HepG2 (cell line): ENCODE data around the gene KLHL18. TPM values are rescaled to one million over a fixed set of nuclear protein-coding genes. Genes with fewer than 3 reads are reported as not detected.
A peak's percentile ranks its signal among the peaks of the same experiment; 100 is the strongest.

Source experiments
- CTCF ChIP-seq: sonication (generic); formaldehyde crosslinking; IDR thresholded peaks from 2 replicates; pipeline ENCODE4 v1.5.0; 2020; ENCODE audit warnings: mild to moderate bottlenecking, missing genetic modification reagents, moderate library complexity
- GABPA ChIP-seq, 2 experiments: IDR thresholded peaks; 2 replicates each; pipeline ENCODE4 v1.6.1; 2011 to 2016; ENCODE audit warnings: low read depth in 2 of 2, low read length in 1 of 2, missing biosample characterization in 1 of 2, missing genetic modification characterization in 1 of 2
- GABPB1 ChIP-seq: IDR thresholded peaks from 2 replicates; pipeline ENCODE4 v1.6.1; 2016; ENCODE audit warnings: mild to moderate bottlenecking, missing genetic modification reagents, moderate library complexity, missing compliant biosample characterization
- GMEB1 ChIP-seq: sonication (generic); formaldehyde crosslinking; IDR thresholded peaks from 2 replicates; pipeline ENCODE4 v1.5.1; 2020; ENCODE audit warnings: missing genetic modification reagents, mild to moderate bottlenecking, borderline replicate concordance
- KAT7 ChIP-seq: IDR thresholded peaks from 2 replicates; pipeline ENCODE4 v1.6.1; 2018; ENCODE audit warnings: borderline replicate concordance, missing compliant biosample characterization
- KLF16 ChIP-seq, 2 experiments: sonication (generic) in 1 of 2; formaldehyde crosslinking in 1 of 2; IDR thresholded peaks; 2 replicates each; pipeline versions ENCODE4 v1.6.1 to v1.8.0; 2016 to 2023; ENCODE audit warnings: missing genetic modification reagents in 2 of 2, missing compliant biosample characterization in 1 of 2
- LCORL ChIP-seq, 2 experiments: fragments of 450-650 bp in 1 of 2; sonication (generic) in 1 of 2; formaldehyde crosslinking in 1 of 2; IDR thresholded peaks; 2 replicates each; pipeline versions ENCODE4 v1.5.0 to v1.6.1; 2017 to 2020; ENCODE audit warnings: antibody characterized with exemption in 1 of 2, missing genetic modification reagents in 1 of 2
- MAFK ChIP-seq, 2 experiments: IDR thresholded peaks in 1 of 2; conservative IDR thresholded peaks in 1 of 2; 2 replicates each; pipeline ENCODE4 v1.6.1; 2011; ENCODE audit warnings: improper control_type of control experiment in 2 of 2, low read length in 2 of 2
- MED1 ChIP-seq: sonication (generic); formaldehyde crosslinking; IDR thresholded peaks from 2 replicates; pipeline ENCODE4 v1.4.0; 2020; ENCODE audit warnings: missing genetic modification reagents
- NFYB ChIP-seq: sonication (generic); formaldehyde crosslinking; IDR thresholded peaks from 2 replicates; pipeline ENCODE4 v1.4.0; 2020; ENCODE audit warnings: missing genetic modification reagents
- PRMT3 ChIP-seq: sonication (generic); formaldehyde crosslinking; IDR thresholded peaks from 2 replicates; pipeline ENCODE4 v1.8.1; 2022; ENCODE audit warnings: low read depth, mild to moderate bottlenecking, moderate library complexity, missing genetic modification reagents, borderline replicate concordance
- SRY ChIP-seq: sonication (generic); formaldehyde crosslinking; IDR thresholded peaks from 2 replicates; pipeline ENCODE4 v1.8.0; 2022; ENCODE audit warnings: mild to moderate bottlenecking, missing genetic modification reagents
- SSRP1 ChIP-seq: IDR thresholded peaks from 2 replicates; pipeline ENCODE4 v1.6.1; 2016; ENCODE audit warnings: control low read depth
- TEF ChIP-seq: sonication (generic); formaldehyde crosslinking; IDR thresholded peaks from 2 replicates; pipeline ENCODE4 v1.5.0; 2020; ENCODE audit warnings: missing genetic modification reagents
- ZFYVE20 ChIP-seq: sonication (generic); formaldehyde crosslinking; IDR thresholded peaks from 2 replicates; pipeline ENCODE4 v1.8.0; 2023; ENCODE audit warnings: low read depth, mild to moderate bottlenecking, moderate library complexity, missing genetic modification reagents, borderline replicate concordance
- ZMYM4 ChIP-seq: sonication (generic); formaldehyde crosslinking; IDR thresholded peaks from 2 replicates; pipeline ENCODE4 v1.8.1; 2023; ENCODE audit warnings: mild to moderate bottlenecking, missing genetic modification reagents
- ZNF235 ChIP-seq: sonication (generic); formaldehyde crosslinking; IDR thresholded peaks from 2 replicates; pipeline ENCODE4 v1.8.1; 2023; ENCODE audit warnings: mild to moderate bottlenecking, missing genetic modification reagents, borderline replicate concordance
- ZNF260 ChIP-seq: sonication (generic); formaldehyde crosslinking; IDR thresholded peaks from 2 replicates; pipeline ENCODE4 v1.4.0; 2020; ENCODE audit warnings: missing genetic modification reagents, low read depth, mild to moderate bottlenecking, borderline replicate concordance
- ZNF44 ChIP-seq: sonication (generic); formaldehyde crosslinking; IDR thresholded peaks from 2 replicates; pipeline ENCODE4 v1.5.1; 2020; ENCODE audit warnings: mild to moderate bottlenecking, missing genetic modification reagents
- ZNF451 ChIP-seq: sonication (generic); formaldehyde crosslinking; IDR thresholded peaks from 2 replicates; pipeline ENCODE4 v1.5.0; 2020; ENCODE audit warnings: mild to moderate bottlenecking, missing genetic modification reagents
- ZNF691 ChIP-seq: sonication (generic); formaldehyde crosslinking; IDR thresholded peaks from 2 replicates; pipeline ENCODE4 v1.4.0; 2020; ENCODE audit warnings: missing genetic modification reagents, low read depth, mild to moderate bottlenecking, borderline replicate concordance
- polyA plus RNA-seq, 8 experiments: library from polyadenylated mRNA; depleted of rRNA in 3 of 8; stranded (reverse) in 7 of 8; unstranded in 1 of 8; fragments of >200 nt; fragmentation: Illumina TruSeq in 4 of 8; extraction: Trizol in 4 of 8; gene quantifications; 2 replicates each; pipeline versions ENCODE4 v1.2.1 to v1.2.3, GENCODE V29; 2011 to 2016; ENCODE audit warnings: low read depth in 4 of 8, missing spikeins in 1 of 8, mixed read lengths in 1 of 8; ENCODE audit not compliant: insufficient read depth in 1 of 8
- total RNA-seq, 5 experiments: library from RNA; depleted of rRNA; stranded (reverse); fragments of >200 nt; fragmentation: Illumina TruSeq; extraction: Trizol; gene quantifications; 2 replicates each; pipeline ENCODE4 v1.2.3, GENCODE V29; 2016; ENCODE audit warnings: low read depth in 1 of 5

Gene KLHL18
- total and polyA plus RNA-seq, 2 of the 13 experiments (the other 11 are each of a cell fraction or from before 2014, with no cell fraction given): 17.5 to 18.8 TPM

GRCh38 chr3:47250309-47251060, 32.3 kb upstream of the KLHL18 start (continued):
- TF ChIP-seq ZNF691 (CRISPR knock-in tag) (no peak), GMEB1 (CRISPR knock-in tag) (no peak), PRMT3 (CRISPR knock-in tag) (no peak), ZMYM4 (no peak), NFYB (no peak), ZNF451 (no peak), LCORL (IDR thresholded peaks at IDR 0.05) (no peak), LCORL (CRISPR knock-in tag; IDR thresholded peaks at IDR 0.05) (0 out of 2 replicates have a peak, but pooled peaks have one; percentile 40), ZNF235 (CRISPR knock-in tag) (no peak), KLF16 (CRISPR knock-in tag; IDR thresholded peaks at IDR 0.05) (no peak), SRY (CRISPR knock-in tag) (no peak), ZNF260 (CRISPR knock-in tag) (no peak), MED1 (CRISPR knock-in tag) (no peak), MAFK (conservative IDR thresholded peaks at IDR 0.05 in 1 of 2, IDR thresholded peaks at IDR 0.05 in 1 of 2; ENCODE audit: low read length in 2 of 2) (no peak), GABPB1 (CRISPR knock-in tag) (no peak), GABPA (IDR thresholded peaks at IDR 0.05; ENCODE audit: low read depth, low read length) (no peak), GABPA (CRISPR knock-in tag; IDR thresholded peaks at IDR 0.05; ENCODE audit: low read depth) (peak; percentile 34; the same call in 1 of the 2 replicates), SSRP1 (no peak), KAT7 (CRISPR knock-in tag) (no peak), CTCF (peak; percentile 82), TEF (no peak), ZFYVE20 (no peak), ZNF44 (no peak)
